Erythroblast (primary cell): ENCODE data around the gene ZNF200.

ENCODE experiments used
- GATA1 ChIP-seq: IDR thresholded peaks from 2 replicates; pipeline ENCODE4 v1.6.1; 2011; ENCODE audit warnings: low read depth, mild to moderate bottlenecking, control low read depth, low read length, moderate library complexity
- POLR2A ChIP-seq: IDR thresholded peaks from 2 replicates; pipeline ENCODE4 v1.6.1; 2011; ENCODE audit warnings: mild to moderate bottlenecking, low read length

GRCh38 chr16:3264137-3265036 lies 29.4 kb upstream of the ZNF200 start:
- TF ChIP-seq POLR2A: peak; percentile 92
- no peak for TF ChIP-seq GATA1
